HL-60 (cell line): Measurements from ENCODE around the gene DCC.

Source experiments
- POLR2AphosphoS5 ChIP-seq: IDR thresholded peaks from 2 replicates; pipeline ENCODE4 v1.6.1; 2012; ENCODE audit warnings: low read depth
- TF ChIP-seq, protein P1 (sequence below): IDR thresholded peaks from 2 replicates; pipeline ENCODE4 v1.6.1; 2012; ENCODE audit warnings: low read depth; ENCODE audit not compliant: insufficient replicate concordance

GRCh38 chr18:53360501-53361443, 1020.8 kb downstream of the DCC start:
- no peak for TF ChIP-seq POLR2AphosphoS5
- TF ChIP-seq, protein P1, sequence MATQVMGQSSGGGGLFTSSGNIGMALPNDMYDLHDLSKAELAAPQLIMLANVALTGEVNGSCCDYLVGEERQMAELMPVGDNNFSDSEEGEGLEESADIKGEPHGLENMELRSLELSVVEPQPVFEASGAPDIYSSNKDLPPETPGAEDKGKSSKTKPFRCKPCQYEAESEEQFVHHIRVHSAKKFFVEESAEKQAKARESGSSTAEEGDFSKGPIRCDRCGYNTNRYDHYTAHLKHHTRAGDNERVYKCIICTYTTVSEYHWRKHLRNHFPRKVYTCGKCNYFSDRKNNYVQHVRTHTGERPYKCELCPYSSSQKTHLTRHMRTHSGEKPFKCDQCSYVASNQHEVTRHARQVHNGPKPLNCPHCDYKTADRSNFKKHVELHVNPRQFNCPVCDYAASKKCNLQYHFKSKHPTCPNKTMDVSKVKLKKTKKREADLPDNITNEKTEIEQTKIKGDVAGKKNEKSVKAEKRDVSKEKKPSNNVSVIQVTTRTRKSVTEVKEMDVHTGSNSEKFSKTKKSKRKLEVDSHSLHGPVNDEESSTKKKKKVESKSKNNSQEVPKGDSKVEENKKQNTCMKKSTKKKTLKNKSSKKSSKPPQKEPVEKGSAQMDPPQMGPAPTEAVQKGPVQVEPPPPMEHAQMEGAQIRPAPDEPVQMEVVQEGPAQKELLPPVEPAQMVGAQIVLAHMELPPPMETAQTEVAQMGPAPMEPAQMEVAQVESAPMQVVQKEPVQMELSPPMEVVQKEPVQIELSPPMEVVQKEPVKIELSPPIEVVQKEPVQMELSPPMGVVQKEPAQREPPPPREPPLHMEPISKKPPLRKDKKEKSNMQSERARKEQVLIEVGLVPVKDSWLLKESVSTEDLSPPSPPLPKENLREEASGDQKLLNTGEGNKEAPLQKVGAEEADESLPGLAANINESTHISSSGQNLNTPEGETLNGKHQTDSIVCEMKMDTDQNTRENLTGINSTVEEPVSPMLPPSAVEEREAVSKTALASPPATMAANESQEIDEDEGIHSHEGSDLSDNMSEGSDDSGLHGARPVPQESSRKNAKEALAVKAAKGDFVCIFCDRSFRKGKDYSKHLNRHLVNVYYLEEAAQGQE, result no peak
